PC-3 (cell line): ENCODE data around the gene SAMD4A.

Experiments
- EZH2 ChIP-seq: fragments of 300-600 bp; sonication (generic); IDR thresholded peaks from one replicate; pipeline ENCODE4 v1.6.1; 2017; ENCODE audit warnings: antibody characterized with exemption, mild to moderate bottlenecking, low read length; ENCODE audit not compliant: unreplicated experiment
- TF ChIP-seq, protein P1 (sequence below): fragments of 300-600 bp; sonication (generic); conservative IDR thresholded peaks from 2 replicates; pipeline ENCODE4 v1.5.1; 2017; ENCODE audit warnings: antibody characterized with exemption, low read depth, mild to moderate bottlenecking, low read length

DNA sequence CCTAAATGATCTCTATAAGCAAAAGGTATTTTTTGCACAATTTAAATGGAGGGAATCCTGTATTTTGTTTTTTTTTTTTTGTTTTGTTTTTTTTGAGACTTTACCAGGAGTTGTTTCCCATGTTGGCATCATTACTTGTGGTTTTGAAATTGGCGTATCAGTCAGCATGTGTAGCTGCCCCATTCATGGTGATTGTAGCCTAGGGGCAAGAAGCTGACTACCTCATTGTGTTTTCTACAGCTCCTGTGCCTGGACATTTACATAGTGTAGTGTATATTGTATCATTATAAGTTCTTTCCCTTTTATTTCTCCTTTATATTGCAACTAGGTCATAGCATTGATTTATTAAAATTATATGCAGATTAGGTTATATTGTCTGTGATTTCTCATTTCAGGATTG, 24.5 kb downstream of the SAMD4A start:
- TF ChIP-seq, protein P1, sequence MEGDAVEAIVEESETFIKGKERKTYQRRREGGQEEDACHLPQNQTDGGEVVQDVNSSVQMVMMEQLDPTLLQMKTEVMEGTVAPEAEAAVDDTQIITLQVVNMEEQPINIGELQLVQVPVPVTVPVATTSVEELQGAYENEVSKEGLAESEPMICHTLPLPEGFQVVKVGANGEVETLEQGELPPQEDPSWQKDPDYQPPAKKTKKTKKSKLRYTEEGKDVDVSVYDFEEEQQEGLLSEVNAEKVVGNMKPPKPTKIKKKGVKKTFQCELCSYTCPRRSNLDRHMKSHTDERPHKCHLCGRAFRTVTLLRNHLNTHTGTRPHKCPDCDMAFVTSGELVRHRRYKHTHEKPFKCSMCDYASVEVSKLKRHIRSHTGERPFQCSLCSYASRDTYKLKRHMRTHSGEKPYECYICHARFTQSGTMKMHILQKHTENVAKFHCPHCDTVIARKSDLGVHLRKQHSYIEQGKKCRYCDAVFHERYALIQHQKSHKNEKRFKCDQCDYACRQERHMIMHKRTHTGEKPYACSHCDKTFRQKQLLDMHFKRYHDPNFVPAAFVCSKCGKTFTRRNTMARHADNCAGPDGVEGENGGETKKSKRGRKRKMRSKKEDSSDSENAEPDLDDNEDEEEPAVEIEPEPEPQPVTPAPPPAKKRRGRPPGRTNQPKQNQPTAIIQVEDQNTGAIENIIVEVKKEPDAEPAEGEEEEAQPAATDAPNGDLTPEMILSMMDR, result no peak
- TF ChIP-seq EZH2, result no peak
